Sigmoid colon (tissue), 4 donors: Measurements from ENCODE around the gene PDE2A.

Experiments used
- POLR2A ChIP-seq, 2 donors: fragments of 450-650 bp; IDR thresholded peaks; one replicate each; pipeline ENCODE4 v1.6.1; 2016; ENCODE audit warnings: antibody characterized with exemption in 2 of 2, mild to moderate bottlenecking in 2 of 2, moderate library complexity in 2 of 2
- POLR2AphosphoS5 ChIP-seq, 4 donors: sonication (generic); formaldehyde crosslinking; IDR thresholded peaks; one replicate each; pipeline ENCODE4 v1.6.1; 2017; ENCODE audit warnings: antibody characterized with exemption in 4 of 4
- TF ChIP-seq, protein P1 (sequence below), 4 experiments: fragments of 450-650 bp in 3 of 4; fragments of 200-600 bp in 1 of 4; IDR thresholded peaks; one replicate each; pipeline ENCODE4 v1.5.1; 2016 to 2019; ENCODE audit warnings: antibody characterized with exemption in 4 of 4, mild to moderate bottlenecking in 3 of 4, moderate library complexity in 2 of 4

DNA sequence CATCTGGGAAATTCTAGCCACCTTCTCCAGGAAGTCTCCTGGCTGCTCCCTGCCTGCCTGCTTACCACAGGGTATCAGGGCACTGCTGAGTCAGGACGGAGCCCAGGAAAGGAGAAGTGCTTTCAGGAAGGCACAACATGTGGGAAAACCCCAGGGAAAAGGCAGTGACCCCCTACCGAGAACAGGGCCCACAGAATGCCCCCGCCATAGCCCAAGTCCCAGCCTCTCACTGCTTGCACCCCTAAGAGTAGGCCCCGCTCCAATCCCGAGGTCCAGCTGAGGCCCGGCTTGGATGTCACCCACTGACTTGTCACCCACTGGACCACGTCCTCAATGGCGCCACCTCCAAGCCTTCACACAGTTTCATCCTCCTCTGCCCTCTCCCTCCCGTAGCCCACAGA lies 43.9 kb upstream of the PDE2A start:
- TF ChIP-seq, protein P1, sequence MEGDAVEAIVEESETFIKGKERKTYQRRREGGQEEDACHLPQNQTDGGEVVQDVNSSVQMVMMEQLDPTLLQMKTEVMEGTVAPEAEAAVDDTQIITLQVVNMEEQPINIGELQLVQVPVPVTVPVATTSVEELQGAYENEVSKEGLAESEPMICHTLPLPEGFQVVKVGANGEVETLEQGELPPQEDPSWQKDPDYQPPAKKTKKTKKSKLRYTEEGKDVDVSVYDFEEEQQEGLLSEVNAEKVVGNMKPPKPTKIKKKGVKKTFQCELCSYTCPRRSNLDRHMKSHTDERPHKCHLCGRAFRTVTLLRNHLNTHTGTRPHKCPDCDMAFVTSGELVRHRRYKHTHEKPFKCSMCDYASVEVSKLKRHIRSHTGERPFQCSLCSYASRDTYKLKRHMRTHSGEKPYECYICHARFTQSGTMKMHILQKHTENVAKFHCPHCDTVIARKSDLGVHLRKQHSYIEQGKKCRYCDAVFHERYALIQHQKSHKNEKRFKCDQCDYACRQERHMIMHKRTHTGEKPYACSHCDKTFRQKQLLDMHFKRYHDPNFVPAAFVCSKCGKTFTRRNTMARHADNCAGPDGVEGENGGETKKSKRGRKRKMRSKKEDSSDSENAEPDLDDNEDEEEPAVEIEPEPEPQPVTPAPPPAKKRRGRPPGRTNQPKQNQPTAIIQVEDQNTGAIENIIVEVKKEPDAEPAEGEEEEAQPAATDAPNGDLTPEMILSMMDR (IDR thresholded peaks at IDR 0.05): no peak
- TF ChIP-seq POLR2A (IDR thresholded peaks at IDR 0.05) (no peak), POLR2AphosphoS5 (IDR thresholded peaks at IDR 0.05) (no peak)
